ENCODE results near the gene C11orf87. TPM values are rescaled to one million over a fixed set of nuclear protein-coding genes. Genes with fewer than 3 reads are reported as not detected.

The C11orf87 gene
- total RNA-seq, 4 donors from 2014 or later, result not detected

DNA sequence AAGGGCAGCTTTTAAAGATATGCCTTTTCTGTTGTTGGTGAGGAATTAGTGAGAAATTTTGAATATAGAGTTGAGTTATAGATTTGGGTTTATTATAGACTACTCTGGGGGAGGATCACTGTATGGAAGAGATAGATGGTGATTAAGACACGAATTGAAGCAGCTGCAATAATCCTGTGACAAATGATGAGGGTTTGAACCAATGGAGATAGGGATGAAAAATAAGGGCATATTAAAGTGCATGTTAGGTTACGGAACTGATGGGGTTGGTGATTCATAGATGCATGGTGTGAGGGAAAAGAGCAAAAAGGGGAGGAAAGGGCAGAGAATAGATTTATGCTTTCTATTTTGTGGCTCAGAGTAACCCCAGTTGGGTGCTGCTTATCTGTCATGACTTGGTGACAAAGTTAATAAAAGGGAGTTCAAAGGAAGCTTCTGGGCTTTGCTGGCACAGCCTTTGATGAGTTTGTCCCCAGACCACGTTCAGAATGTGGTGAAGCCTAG is 11.8 kb downstream of the C11orf87 start:
- Histone ChIP-seq H3K27me3 (no peaks in the 10 kb centered on the region), H3K4me3 (no peak overlapping the region), H3K27ac (no peak overlapping the region), H3K4me1 (no peaks in the 10 kb centered on the region), H3K9me3 (no peaks in the 10 kb centered on the region), H3K36me3 (no peaks in the 10 kb centered on the region)
- in situ Hi-C loops (cut with MboI; ENCODE audit: low sequenced_read_pairs in 4 of 4), result no loop called here
- TF ChIP-seq POLR2A (IDR thresholded peaks at IDR 0.05), result no peak
- TF ChIP-seq, protein P1, sequence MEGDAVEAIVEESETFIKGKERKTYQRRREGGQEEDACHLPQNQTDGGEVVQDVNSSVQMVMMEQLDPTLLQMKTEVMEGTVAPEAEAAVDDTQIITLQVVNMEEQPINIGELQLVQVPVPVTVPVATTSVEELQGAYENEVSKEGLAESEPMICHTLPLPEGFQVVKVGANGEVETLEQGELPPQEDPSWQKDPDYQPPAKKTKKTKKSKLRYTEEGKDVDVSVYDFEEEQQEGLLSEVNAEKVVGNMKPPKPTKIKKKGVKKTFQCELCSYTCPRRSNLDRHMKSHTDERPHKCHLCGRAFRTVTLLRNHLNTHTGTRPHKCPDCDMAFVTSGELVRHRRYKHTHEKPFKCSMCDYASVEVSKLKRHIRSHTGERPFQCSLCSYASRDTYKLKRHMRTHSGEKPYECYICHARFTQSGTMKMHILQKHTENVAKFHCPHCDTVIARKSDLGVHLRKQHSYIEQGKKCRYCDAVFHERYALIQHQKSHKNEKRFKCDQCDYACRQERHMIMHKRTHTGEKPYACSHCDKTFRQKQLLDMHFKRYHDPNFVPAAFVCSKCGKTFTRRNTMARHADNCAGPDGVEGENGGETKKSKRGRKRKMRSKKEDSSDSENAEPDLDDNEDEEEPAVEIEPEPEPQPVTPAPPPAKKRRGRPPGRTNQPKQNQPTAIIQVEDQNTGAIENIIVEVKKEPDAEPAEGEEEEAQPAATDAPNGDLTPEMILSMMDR (IDR thresholded peaks at IDR 0.05 in 4 of 5, conservative IDR thresholded peaks at IDR 0.05 in 1 of 5), result no peak
- intact Hi-C loops (cut with DNase I; ENCODE audit: low total_unique reads), result no loop called here
- ATAC-seq (no peak), DNase-seq (no peak)

DNA sequence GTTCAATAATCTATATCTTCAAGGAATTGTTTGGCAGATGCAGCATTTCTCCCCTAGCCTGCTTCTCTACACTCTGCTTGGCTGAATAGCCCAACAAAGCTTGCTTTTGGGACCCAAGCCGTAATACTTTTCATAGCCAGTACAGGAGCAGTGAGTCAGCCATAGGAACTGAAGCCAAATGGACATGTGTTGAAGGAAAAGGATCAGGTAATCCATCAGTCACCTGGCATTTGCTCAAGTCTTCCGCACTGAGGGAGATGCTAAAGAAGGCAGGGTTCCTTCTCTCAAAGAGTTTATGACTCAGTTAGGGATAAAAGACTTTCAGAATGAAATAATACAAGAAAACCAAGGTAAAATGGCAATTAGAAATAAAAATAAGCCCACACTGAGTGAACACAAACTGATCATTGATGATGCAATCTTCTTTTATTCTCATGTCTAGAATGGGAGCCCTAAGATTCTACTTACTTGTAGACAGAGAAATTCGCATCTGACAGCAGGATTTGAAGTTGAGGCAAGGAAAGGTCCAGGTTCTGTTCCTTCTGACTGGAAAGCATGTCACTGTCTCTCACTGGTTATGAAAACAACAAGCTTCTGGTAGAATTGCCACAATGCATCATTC is 13.2 kb downstream of the C11orf87 start:
- Histone ChIP-seq H3K27ac (no peak overlapping the region), H3K4me1 (no peaks in the 10 kb centered on the region), H3K27me3 (no peaks in the 10 kb centered on the region), H3K36me3 (no peaks in the 10 kb centered on the region), H3K9me3 (no peaks in the 10 kb centered on the region), H3K4me3 (no peak overlapping the region)
- intact Hi-C loops (cut with DNase I; ENCODE audit: low total_unique reads) (no loop called here), in situ Hi-C loops (cut with MboI; ENCODE audit: low sequenced_read_pairs in 4 of 4) (no loop called here)
- ATAC-seq (peak in 1 of 2 donors; percentile 30), DNase-seq (no peak)
- TF ChIP-seq, protein P1 (IDR thresholded peaks at IDR 0.05 in 4 of 5, conservative IDR thresholded peaks at IDR 0.05 in 1 of 5), result no peak
- TF ChIP-seq POLR2A (IDR thresholded peaks at IDR 0.05), result no peak

DNA sequence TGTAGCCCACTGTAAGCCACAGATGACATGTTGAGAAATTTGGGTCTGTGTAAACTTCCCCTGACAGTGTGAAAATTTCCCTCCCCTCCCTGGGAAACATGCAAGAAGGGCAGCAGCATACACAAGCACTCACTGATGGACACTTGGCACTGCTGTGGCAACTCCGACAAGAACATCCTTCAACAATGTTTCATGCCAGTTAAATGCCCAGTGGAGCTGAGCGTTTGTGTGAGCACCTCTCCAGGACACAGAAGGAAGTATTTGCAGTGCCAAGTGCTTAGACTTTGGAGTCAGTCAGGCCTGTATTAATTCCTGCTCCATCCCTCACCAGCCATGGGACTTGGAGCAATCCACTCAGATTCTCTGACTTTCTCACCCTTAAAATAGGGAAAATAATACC is 17.7 kb downstream of the C11orf87 start:
- ATAC-seq (no peak), DNase-seq (no peak)
- in situ Hi-C loops (cut with MboI; ENCODE audit: low sequenced_read_pairs in 4 of 4), result no loop called here

DNA sequence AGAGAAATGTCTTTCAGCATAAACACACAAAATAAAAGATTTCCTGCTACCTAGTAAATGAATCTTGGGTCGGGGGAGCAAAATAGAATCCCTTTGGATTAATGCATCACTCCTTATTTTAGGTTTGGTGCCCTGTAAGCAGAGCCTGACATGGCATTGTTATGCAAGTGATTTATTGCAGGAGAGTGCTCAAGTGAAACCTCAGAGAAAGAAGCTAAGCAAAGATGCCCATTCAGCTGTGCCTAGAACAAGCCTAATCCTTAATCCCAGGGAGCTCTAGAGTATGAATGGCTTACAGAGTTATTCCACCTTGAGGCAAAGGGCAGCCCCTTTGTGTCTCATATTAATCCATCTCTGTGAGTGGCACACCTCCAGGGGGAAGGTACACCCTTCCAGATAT is 21.1 kb downstream of the C11orf87 start:
- no peaks in the 10 kb centered on the region for H3K9me3 ChIP-seq
- DNase-seq (no peak), ATAC-seq (no peak)
- TF ChIP-seq, protein P1 (IDR thresholded peaks at IDR 0.05 in 4 of 5, conservative IDR thresholded peaks at IDR 0.05 in 1 of 5), result no peak
- TF ChIP-seq POLR2A (IDR thresholded peaks at IDR 0.05), result no peak
- intact Hi-C loops (cut with DNase I; ENCODE audit: low total_unique reads), result no loop called here
- no peak overlapping the region for H3K4me3 ChIP-seq
- no peaks in the 10 kb centered on the region for H3K36me3 ChIP-seq
- no peak overlapping the region for H3K27ac ChIP-seq
- no peaks in the 10 kb centered on the region for H3K4me1 ChIP-seq
- in situ Hi-C loops (cut with MboI; ENCODE audit: low sequenced_read_pairs in 4 of 4), result no loop called here
- H3K27me3 ChIP-seq, result no peaks in the 10 kb centered on the region

More for the DNA sequence above, 17.7 kb downstream of the C11orf87 start:
- H3K4me3 ChIP-seq, result no peak overlapping the region
- no peaks in the 10 kb centered on the region for H3K4me1 ChIP-seq
- intact Hi-C loops (cut with DNase I; ENCODE audit: low total_unique reads), result no loop called here
- TF ChIP-seq, protein P1 (IDR thresholded peaks at IDR 0.05 in 4 of 5, conservative IDR thresholded peaks at IDR 0.05 in 1 of 5), result no peak
- no peak for TF ChIP-seq POLR2A (IDR thresholded peaks at IDR 0.05)
- no peaks in the 10 kb centered on the region for H3K36me3 ChIP-seq
- H3K27me3 ChIP-seq, result no peaks in the 10 kb centered on the region
- H3K27ac ChIP-seq, result no peak overlapping the region
- H3K9me3 ChIP-seq, result no peaks in the 10 kb centered on the region

DNA sequence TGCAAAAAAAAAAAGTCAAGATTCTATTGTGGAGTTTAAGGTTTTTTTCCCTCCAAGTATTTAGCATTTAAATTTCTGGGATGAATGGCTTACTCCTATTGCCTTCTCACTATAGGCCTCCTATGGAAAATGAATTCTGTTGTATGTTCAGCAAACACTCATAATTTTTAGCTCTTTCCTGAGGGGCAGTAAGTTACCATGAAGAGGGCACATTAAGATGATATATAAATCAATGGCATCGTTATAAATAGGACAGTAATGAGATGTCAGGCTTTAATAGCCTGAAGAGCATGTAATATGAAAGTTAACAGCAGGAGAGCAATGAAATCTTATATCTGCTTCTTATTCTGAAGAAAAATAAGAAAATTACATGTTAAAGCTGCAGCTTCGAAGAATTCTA is 32.9 kb downstream of the C11orf87 start:
- Histone ChIP-seq H3K4me1 (no peaks in the 10 kb centered on the region), H3K9me3 (no peaks in the 10 kb centered on the region), H3K36me3 (no peaks in the 10 kb centered on the region), H3K27me3 (no peaks in the 10 kb centered on the region), H3K4me3 (no peak overlapping the region), H3K27ac (no peak overlapping the region)
- ATAC-seq (no peak), DNase-seq (no peak)
- in situ Hi-C loops (cut with MboI; ENCODE audit: low sequenced_read_pairs in 4 of 4), result no loop called here
- TF ChIP-seq, protein P1 (IDR thresholded peaks at IDR 0.05 in 4 of 5, conservative IDR thresholded peaks at IDR 0.05 in 1 of 5), result no peak
- no peak for TF ChIP-seq POLR2A (IDR thresholded peaks at IDR 0.05)
- intact Hi-C loops (cut with DNase I; ENCODE audit: low total_unique reads), result no loop called here

Measured in gastrocnemius medialis (tissue), 4 donors.